ENCODE data around the gene PLXDC2.

DNA sequence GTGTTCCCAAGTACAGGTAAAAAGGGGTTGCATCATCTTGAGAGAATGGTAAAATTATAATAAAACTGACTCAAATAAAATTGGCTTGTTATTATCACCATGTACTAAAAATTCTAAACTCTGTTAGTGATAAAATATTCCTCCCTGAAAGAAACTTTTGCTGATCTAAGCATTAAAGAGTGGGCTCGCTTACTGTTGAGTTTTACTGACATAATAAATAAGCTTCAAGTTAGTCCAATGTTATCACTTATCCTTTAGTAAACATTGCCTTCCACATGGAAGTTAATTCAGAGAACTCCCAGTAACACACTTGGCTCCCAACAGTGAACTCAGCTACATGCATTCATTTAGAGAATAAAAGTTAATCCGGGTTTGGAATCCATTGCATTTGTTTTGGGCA, 456.4 kb downstream of the PLXDC2 start:
- TF ChIP-seq SPI1 (IDR thresholded peaks at IDR 0.05; ENCODE audit: low read depth, low read length) (no peak), POLR2AphosphoS5 (IDR thresholded peaks at IDR 0.05; ENCODE audit: low read depth, low read length) (no peak), POLR2A (IDR thresholded peaks at IDR 0.05; ENCODE audit: low read depth, low read length) (no peak), TAF1 (IDR thresholded peaks at IDR 0.05; ENCODE audit: low read depth, low read length) (no peak)
